ENCODE results near the gene KDM3B. TPM values are rescaled to one million over a fixed set of nuclear protein-coding genes. Genes with fewer than 3 reads are reported as not detected.
"Not testable (repeated sequence)": the region's sequence is repeated elsewhere in the genome, so short reads cannot be mapped to it uniquely, and the experiment has no call there.

Gene KDM3B
- total and polyA plus RNA-seq, 2 donors (not counting 1 experiment from before 2014, with no cell fraction given), result 23.6 to 49.4 TPM

DNA sequence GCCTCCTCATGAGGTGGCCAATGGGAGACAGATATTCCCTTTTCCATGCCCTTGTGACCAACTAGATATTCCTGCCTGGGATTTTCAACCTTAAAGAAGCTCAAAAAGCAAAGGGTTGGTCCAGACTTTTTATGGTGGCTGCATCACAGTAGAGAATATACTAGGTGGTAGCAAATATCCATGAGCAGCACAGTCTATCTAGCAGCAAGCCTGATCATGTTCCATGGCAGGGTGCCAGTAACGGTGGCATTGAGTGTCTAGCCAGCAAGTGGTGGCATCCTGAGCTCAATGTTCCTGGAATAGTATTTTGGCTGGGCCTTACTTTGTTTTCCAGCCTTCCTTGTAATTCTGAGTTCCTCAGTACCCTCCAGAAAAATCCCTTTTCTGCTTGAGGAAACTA lies 46.7 kb upstream of the KDM3B start:
- no peak overlapping the region for H3K27ac ChIP-seq (ENCODE audit: insufficient read depth, low read length)
- H3K36me3 ChIP-seq (ENCODE audit: control insufficient read depth, insufficient read depth, low read length), result no peaks in the 10 kb centered on the region
- H4K20me1 ChIP-seq (ENCODE audit: control insufficient read depth, extremely low read depth, insufficient read depth, low read length), result no peaks in the 10 kb centered on the region
- H3K9ac ChIP-seq (ENCODE audit: insufficient read depth, low read length), result no peak overlapping the region
- no peak overlapping the region for H3K4me2 ChIP-seq (ENCODE audit: extremely low read depth, insufficient read depth, low read length)
- TF ChIP-seq, protein P1, sequence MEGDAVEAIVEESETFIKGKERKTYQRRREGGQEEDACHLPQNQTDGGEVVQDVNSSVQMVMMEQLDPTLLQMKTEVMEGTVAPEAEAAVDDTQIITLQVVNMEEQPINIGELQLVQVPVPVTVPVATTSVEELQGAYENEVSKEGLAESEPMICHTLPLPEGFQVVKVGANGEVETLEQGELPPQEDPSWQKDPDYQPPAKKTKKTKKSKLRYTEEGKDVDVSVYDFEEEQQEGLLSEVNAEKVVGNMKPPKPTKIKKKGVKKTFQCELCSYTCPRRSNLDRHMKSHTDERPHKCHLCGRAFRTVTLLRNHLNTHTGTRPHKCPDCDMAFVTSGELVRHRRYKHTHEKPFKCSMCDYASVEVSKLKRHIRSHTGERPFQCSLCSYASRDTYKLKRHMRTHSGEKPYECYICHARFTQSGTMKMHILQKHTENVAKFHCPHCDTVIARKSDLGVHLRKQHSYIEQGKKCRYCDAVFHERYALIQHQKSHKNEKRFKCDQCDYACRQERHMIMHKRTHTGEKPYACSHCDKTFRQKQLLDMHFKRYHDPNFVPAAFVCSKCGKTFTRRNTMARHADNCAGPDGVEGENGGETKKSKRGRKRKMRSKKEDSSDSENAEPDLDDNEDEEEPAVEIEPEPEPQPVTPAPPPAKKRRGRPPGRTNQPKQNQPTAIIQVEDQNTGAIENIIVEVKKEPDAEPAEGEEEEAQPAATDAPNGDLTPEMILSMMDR (conservative IDR thresholded peaks at IDR 0.05 in 1 of 2, IDR thresholded peaks at IDR 0.05 in 1 of 2; ENCODE audit: low read depth in 1 of 2, low read length in 2 of 2), result no peak
- no peak for TF ChIP-seq EZH2 (IDR thresholded peaks at IDR 0.05; ENCODE audit: low read length, missing control alignments)
- H3K79me2 ChIP-seq (ENCODE audit: control insufficient read depth, insufficient read depth, low read length), result no peaks in the 10 kb centered on the region
- no peaks in the 10 kb centered on the region for H3K4me1 ChIP-seq (ENCODE audit: control insufficient read depth, extremely low read depth, insufficient read depth, low read length)
- DNase-seq (ENCODE audit: low read depth in 2 of 2), result no peak
- no peak overlapping the region for H2AFZ ChIP-seq (ENCODE audit: low read length)
- no peak overlapping the region for H3K4me3 ChIP-seq (replicated peaks in 1 of 4; ENCODE audit: control extremely low read depth in 1 of 4, insufficient read depth in 1 of 4, low read depth in 3 of 4, low read length in 4 of 4)
- H3K27me3 ChIP-seq (ENCODE audit: control insufficient read depth, insufficient read depth, low read length), result no peaks in the 10 kb centered on the region
- H3K9me3 ChIP-seq (ENCODE audit: control insufficient read depth, insufficient read depth, low read depth, low read length), result no peaks in the 10 kb centered on the region

- TF ChIP-seq, protein P1 (conservative IDR thresholded peaks at IDR 0.05 in 1 of 2, IDR thresholded peaks at IDR 0.05 in 1 of 2; ENCODE audit: low read depth in 1 of 2, low read length in 2 of 2), result no peak
- TF ChIP-seq EZH2 (IDR thresholded peaks at IDR 0.05; ENCODE audit: low read length, missing control alignments), result no peak
- no peak overlapping the region for H3K9ac ChIP-seq (ENCODE audit: insufficient read depth, low read length)
- H2AFZ ChIP-seq (ENCODE audit: low read length), result no peak overlapping the region
- H3K4me2 ChIP-seq (ENCODE audit: extremely low read depth, insufficient read depth, low read length), result no peak overlapping the region
- H3K27me3 ChIP-seq (ENCODE audit: control insufficient read depth, insufficient read depth, low read length), result no peaks in the 10 kb centered on the region
- H3K4me1 ChIP-seq (ENCODE audit: control insufficient read depth, extremely low read depth, insufficient read depth, low read length), result no peaks in the 10 kb centered on the region
- no peaks in the 10 kb centered on the region for H3K9me3 ChIP-seq (ENCODE audit: control insufficient read depth, insufficient read depth, low read depth, low read length)
- H3K36me3 ChIP-seq (ENCODE audit: control insufficient read depth, insufficient read depth, low read length), result peaks cover 1% of the 10 kb centered on the region
- H3K4me3 ChIP-seq (replicated peaks in 1 of 4; ENCODE audit: control extremely low read depth in 1 of 4, insufficient read depth in 1 of 4, low read depth in 3 of 4, low read length in 4 of 4), result no peak overlapping the region
- H3K79me2 ChIP-seq (ENCODE audit: control insufficient read depth, insufficient read depth, low read length), result no peaks in the 10 kb centered on the region
- no peak overlapping the region for H3K27ac ChIP-seq (ENCODE audit: insufficient read depth, low read length)
- DNase-seq (ENCODE audit: low read depth in 2 of 2), result no peak
- no peaks in the 10 kb centered on the region for H4K20me1 ChIP-seq (ENCODE audit: control insufficient read depth, extremely low read depth, insufficient read depth, low read length)
Measured at GRCh38 chr5:138315751-138316278, 36.7 kb upstream of the KDM3B start.

- no peak overlapping the region for H3K27ac ChIP-seq (ENCODE audit: insufficient read depth, low read length)
- no peak for DNase-seq (ENCODE audit: low read depth in 2 of 2)
- H3K4me2 ChIP-seq (ENCODE audit: extremely low read depth, insufficient read depth, low read length), result no peak overlapping the region
- no peaks in the 10 kb centered on the region for H4K20me1 ChIP-seq (ENCODE audit: control insufficient read depth, extremely low read depth, insufficient read depth, low read length)
- no peaks in the 10 kb centered on the region for H3K4me1 ChIP-seq (ENCODE audit: control insufficient read depth, extremely low read depth, insufficient read depth, low read length)
- H2AFZ ChIP-seq (ENCODE audit: low read length), result no peak overlapping the region
- no peaks in the 10 kb centered on the region for H3K79me2 ChIP-seq (ENCODE audit: control insufficient read depth, insufficient read depth, low read length)
- H3K27me3 ChIP-seq (ENCODE audit: control insufficient read depth, insufficient read depth, low read length), result no peaks in the 10 kb centered on the region
- TF ChIP-seq, protein P1 (conservative IDR thresholded peaks at IDR 0.05 in 1 of 2, IDR thresholded peaks at IDR 0.05 in 1 of 2; ENCODE audit: low read depth in 1 of 2, low read length in 2 of 2), result no peak
- no peak for TF ChIP-seq EZH2 (IDR thresholded peaks at IDR 0.05; ENCODE audit: low read length, missing control alignments)
- H3K36me3 ChIP-seq (ENCODE audit: control insufficient read depth, insufficient read depth, low read length), result peaks cover 1% of the 10 kb centered on the region
- no peak overlapping the region for H3K9ac ChIP-seq (ENCODE audit: insufficient read depth, low read length)
- no peaks in the 10 kb centered on the region for H3K9me3 ChIP-seq (ENCODE audit: control insufficient read depth, insufficient read depth, low read depth, low read length)
- H3K4me3 ChIP-seq (replicated peaks in 1 of 4; ENCODE audit: control extremely low read depth in 1 of 4, insufficient read depth in 1 of 4, low read depth in 3 of 4, low read length in 4 of 4), result no peak overlapping the region
Measured at GRCh38 chr5:138316355-138316754, 36.1 kb upstream of the KDM3B start.

- not testable (repeated sequence) for H2AFZ ChIP-seq (ENCODE audit: low read length); H4K20me1 ChIP-seq (ENCODE audit: control insufficient read depth, extremely low read depth, insufficient read depth, low read length); H3K4me2 ChIP-seq (ENCODE audit: extremely low read depth, insufficient read depth, low read length); H3K9me3 ChIP-seq (ENCODE audit: control insufficient read depth, insufficient read depth, low read depth, low read length); DNase-seq (ENCODE audit: low read depth in 2 of 2); H3K36me3 ChIP-seq (ENCODE audit: control insufficient read depth, insufficient read depth, low read length); H3K9ac ChIP-seq (ENCODE audit: insufficient read depth, low read length); H3K27me3 ChIP-seq (ENCODE audit: control insufficient read depth, insufficient read depth, low read length); H3K79me2 ChIP-seq (ENCODE audit: control insufficient read depth, insufficient read depth, low read length); H3K4me1 ChIP-seq (ENCODE audit: control insufficient read depth, extremely low read depth, insufficient read depth, low read length); H3K4me3 ChIP-seq (replicated peaks in 1 of 4; ENCODE audit: control extremely low read depth in 1 of 4, insufficient read depth in 1 of 4, low read depth in 3 of 4, low read length in 4 of 4); H3K27ac ChIP-seq (ENCODE audit: insufficient read depth, low read length)
Measured at GRCh38 chr5:138318211-138318610, 34.3 kb upstream of the KDM3B start.
